ENCODE measurements around the gene MBTD1.
"Not testable (repeated sequence)": the region's sequence is repeated elsewhere in the genome, so short reads cannot be mapped to it uniquely, and the experiment has no call there.

The MBTD1 gene

GRCh38 chr17:51185763-51186332, 74.0 kb downstream of the MBTD1 start:
- FAIRE-seq, result no peak

GRCh38 chr17:51184124-51184523, 75.7 kb downstream of the MBTD1 start:
- no peak for FAIRE-seq

DNA sequence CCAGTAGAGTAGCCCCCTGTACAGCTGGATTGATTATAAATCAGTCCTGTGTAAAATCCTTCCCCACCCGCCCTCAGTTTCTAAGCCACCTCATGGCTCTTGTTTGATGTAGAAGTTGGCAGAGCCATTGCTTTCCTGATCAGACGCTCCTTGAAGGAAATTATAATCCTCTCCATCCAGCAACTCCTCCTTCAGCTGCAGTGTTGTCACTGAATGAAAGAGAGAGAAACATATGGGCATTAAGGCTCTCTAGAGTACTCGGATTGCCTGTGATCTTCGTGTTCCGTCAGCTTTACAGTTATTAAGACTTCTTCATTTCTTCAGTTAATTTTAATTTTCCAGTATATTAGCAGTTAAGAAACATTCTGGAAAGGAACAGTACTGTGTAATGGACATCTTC, 79.4 kb downstream of the MBTD1 start:
- no peak for FAIRE-seq

DNA sequence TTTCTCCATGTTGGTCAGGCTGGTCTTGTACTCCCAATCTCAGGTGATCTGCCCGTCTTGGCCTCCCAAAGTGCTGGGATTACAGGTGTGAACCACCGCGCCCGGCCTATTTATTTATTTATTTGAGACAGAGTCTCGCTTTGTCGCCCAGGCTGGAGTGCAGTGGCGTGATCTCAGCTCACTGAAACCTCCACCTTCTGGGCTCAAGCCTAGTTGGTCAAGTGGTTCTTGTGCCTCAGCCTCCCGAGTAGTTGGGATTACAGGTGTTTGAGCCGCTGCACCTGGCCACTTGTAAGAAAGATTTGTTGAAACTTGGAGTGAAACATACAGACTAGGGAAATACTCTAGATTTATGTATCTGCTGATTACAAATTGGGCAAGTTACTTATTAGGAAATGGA, 87.8 kb downstream of the MBTD1 start:
- FAIRE-seq, result not testable (repeated sequence)

DNA sequence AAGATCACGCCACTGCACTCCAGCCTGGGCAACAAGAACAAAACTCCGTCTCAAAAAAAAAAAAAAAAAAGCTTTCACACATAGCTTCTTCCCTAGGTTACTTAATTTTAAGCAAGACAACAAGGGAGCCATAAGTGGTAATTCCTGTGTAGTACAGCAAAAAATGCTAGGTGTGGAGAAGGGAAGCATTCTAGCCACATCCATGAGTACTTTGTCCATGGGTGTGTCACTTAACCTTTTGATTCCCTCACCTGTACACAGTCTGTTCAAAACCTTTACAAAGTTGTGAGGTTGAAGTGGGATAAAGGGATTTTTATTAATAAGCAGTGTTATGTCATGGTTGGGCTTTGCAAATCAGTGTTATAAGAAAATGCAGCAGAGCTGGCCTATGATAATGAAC, 89.1 kb downstream of the MBTD1 start:
- no peak for FAIRE-seq

GRCh38 chr17:51169340-51169739, 90.5 kb downstream of the MBTD1 start:
- FAIRE-seq, result no peak

DNA sequence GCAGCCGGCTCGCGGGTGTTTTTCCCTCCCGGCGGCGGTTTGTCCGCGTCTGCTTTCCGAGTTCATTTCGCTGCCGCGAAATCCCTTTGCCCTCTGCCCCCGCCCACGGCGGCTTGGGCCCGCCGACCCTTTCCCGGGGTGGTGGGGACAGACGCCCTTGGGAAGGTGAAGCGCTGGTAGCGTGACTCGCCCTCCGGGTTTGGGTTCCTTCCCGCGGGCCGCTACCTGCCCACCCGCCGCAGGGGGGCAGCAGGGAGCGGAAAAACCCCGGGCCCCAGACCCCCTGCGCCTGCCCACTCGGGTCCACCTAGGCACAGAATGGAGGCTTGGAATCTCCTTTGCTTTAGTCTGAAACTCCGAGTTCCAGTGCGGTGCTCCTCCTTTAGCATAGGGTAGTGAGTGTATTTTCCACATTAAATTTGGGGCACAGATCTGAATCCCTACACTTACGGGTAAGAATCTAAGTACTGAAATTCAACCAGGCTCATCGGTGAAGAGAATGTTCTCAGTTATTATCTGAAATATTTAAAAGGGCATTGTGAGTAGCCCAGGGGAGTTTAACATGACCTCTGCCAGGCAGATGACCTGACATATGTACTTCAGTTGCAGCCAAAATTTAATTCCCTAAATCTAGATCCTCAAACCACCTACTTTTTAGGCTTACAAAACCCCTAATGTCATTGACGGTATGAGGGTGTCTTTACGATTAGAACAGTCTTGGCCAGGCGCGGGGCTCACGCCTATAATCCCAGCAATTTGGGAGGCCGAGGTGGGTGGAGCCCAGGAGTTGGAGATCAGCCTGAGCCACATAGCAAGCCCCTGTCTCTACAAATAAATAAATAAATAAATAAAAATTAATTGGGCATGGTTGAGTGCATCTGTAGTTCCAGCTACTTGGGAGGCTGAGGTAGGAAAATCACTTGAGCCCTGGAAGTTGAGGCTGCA, 92.6 kb downstream of the MBTD1 start:
- no peak for FAIRE-seq

GRCh38 chr17:51166198-51166986, 93.5 kb downstream of the MBTD1 start, which contains the start of gene NME2:
Gene NME2, plus strand, starts transcription at chr17:51166411. Its CDS starts 420 bp downstream, at chr17:51166831.
- FAIRE-seq, result no peak

DNA sequence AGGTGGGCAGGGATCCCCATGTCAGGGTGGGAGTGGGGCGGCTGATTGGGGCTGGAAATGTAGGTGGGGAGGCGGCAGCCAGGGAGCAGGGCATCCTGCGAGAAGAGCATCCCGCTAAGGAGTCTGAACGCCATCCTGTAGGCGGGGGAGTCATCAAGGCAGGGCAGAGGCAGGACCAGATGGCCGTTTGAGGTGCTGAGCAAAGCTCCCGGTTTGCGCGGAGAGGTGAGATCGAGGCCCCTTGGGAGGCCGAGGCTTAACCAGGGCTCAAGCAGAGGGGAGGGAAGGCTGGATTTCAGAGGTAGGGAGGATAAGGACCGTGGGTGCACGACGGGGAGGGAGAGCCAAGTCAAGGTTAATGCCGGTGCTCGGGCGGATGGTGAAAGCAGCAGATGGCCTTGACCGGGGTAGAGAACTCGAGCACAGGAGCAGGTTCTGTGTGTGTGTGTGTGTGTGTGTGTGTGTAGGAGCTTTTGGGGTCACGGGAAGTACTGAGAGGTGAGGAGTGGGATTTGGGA, 94.1 kb downstream of the MBTD1 start:
- FAIRE-seq, result no peak

GRCh38 chr17:51164911-51165679, 94.8 kb downstream of the MBTD1 start:
- FAIRE-seq, result no peak

GRCh38 chr17:51161541-51161940, 98.3 kb downstream of the MBTD1 start:
- FAIRE-seq, result no peak

GRCh38 chr17:51159604-51160003, 100.2 kb downstream of the MBTD1 start:
- FAIRE-seq, result no peak

DNA sequence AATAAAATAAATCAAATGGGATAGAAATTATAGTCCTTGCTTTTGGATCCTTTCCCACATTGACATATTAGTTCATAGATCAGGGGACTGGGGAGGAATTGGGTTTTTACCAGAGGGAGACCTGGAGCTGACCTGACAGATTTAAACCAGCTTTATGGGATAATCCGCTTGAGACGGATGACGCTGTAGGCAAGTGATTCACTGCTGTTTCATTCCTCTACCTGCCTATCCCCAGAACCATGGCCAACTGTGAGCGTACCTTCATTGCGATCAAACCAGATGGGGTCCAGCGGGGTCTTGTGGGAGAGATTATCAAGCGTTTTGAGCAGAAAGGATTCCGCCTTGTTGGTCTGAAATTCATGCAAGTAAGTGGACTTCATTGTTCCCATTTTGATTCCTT, 104.4 kb downstream of the MBTD1 start:
- no peak for FAIRE-seq

GRCh38 chr17:51154176-51154575, 105.7 kb downstream of the MBTD1 start:
- no peak for FAIRE-seq

- peak; percentile 92 for FAIRE-seq
Observed at GRCh38 chr17:51153210-51154072, 106.4 kb downstream of the MBTD1 start, which contains the start of gene NME1. Gene NME1, plus strand, starts transcription at chr17:51153559. Its CDS starts 2,096 bp downstream, at chr17:51155655.

- no peak for FAIRE-seq
Observed at GRCh38 chr17:51152766-51153209, 107.1 kb downstream of the MBTD1 start.

DNA sequence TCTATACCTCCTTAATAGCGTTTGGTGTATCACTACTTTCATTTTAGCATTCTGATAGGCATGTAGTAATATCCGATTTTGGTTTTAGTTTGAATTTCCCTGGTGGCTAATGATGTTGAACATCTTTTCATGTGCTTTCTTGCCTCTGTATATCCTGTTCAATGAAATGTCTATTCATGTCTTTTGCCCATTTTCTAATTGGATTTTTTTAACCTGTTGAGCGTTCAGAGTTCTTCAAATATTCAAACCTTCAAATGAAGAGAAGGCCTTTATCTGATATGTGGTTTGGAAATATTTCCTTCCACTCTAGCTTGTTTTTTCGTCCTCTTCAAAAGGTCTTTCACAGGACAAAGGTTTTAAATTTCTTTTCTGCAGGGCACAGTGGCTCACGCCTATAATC, 108.9 kb downstream of the MBTD1 start:
- no peak for FAIRE-seq

GRCh38 chr17:51149163-51149562, 110.7 kb downstream of the MBTD1 start:
- no peak for FAIRE-seq

DNA sequence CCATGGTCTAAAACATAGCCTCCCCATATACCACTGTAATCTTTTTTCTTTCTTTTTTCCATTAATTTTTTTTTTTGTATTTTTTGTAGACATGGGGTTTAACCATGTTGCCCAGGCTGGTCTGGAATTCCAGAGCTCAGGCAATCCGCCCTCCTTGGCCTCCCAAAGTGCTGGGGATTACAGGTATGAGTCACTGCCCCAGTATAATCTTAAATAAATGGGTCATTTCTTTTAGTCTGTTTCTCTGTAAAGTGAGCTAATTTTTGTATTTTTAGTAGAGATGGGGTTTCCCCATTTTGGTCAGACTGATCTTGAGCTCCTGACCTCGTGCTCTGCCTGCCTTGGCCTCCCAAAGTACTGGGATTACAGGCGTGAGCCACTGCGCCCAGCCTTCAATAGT, 112.2 kb downstream of the MBTD1 start:
- FAIRE-seq, result no peak

GRCh38 chr17:51144266-51145022, 115.4 kb downstream of the MBTD1 start:
- FAIRE-seq, result no peak
